Pancreas (tissue), 10 donors: ENCODE data around the gene MARS1. TPM values are rescaled to one million over a fixed set of nuclear protein-coding genes. Genes with fewer than 3 reads are reported as not detected.

ENCODE experiments used
- ATAC-seq, 4 donors: fragments of 200-7000 bp; cut with Tn5 transposase; one replicate each; pipeline versions ENCODE4 v1.8.0 to v1.9.1; 2020; ENCODE audit warnings: mild to moderate bottlenecking in 4 of 4, moderate library complexity in 4 of 4
- DNase-seq, 6 donors: peaks; one replicate each; pipeline ENCODE4 v3.0.0-alpha.2; 2020
- FAIRE-seq: peaks from 2 replicates; lab custom pipeline; 2012; peaks lifted over from hg19 to GRCh38; lab: Jason Lieb, UNC
- H3K27ac ChIP-seq, 4 donors: fragments of 200-600 bp; sonication (generic); 1 replicate in 3 of 4; 2 replicates in 1 of 4; pipeline versions ENCODE4 v1.5.0 to v1.8.0; 2020
- H3K27me3 ChIP-seq, 4 donors: fragments of 200-600 bp; one replicate each; pipeline ENCODE4 v1.8.0; 2021
- H3K36me3 ChIP-seq, 3 donors: fragments of 200-600 bp; sonication (generic) in 1 of 3; one replicate each; pipeline versions ENCODE4 v1.5.0 to v1.8.0; 2020 to 2021
- H3K4me1 ChIP-seq, 3 donors: fragments of 200-600 bp; one replicate each; pipeline ENCODE4 v1.8.0; 2021
- H3K4me3 ChIP-seq, 4 donors: fragments of 200-600 bp; sonication (generic) in 2 of 4; one replicate each; pipeline versions ENCODE4 v1.5.0 to v1.8.0; 2020 to 2021
- H3K9me3 ChIP-seq, 4 donors: fragments of 200-600 bp; one replicate each; pipeline ENCODE4 v1.8.0; 2021
- WGBS, 2 donors: extraction: QIAGEN DNeasy Blood & Tissue Kit; methylation state at CpG; one replicate each; pipeline ENCODE4 v1.1.7; 2013; 5-methylcytosine and 5-hydroxymethylcytosine counted together
- intact Hi-C, 3 donors: fragments of 100-400 bp; cut with DNase I; formaldehyde crosslinking; loops; one replicate each; pipeline versions ENCODE4 v1.11.1 to v1.14.2; 2022
- polyA plus RNA-seq, 2 donors: library from polyadenylated mRNA; stranded (reverse); fragments of 200-250 nt; gene quantifications; one replicate each; pipeline ENCODE4 v1.2.3, GENCODE V29; 2013
- total RNA-seq, 6 donors: library from RNA; stranded (reverse); fragmentation: NEBNext Ultra II Directional in 4 of 6; extraction: Animal tissue kit (Norgen Biotek cat#: 25700) in 4 of 6; gene quantifications; one replicate each; pipeline versions ENCODE4 v1.2.1 to v1.2.4, GENCODE V29; 2021 to 2023
- TF ChIP-seq, protein P1 (sequence below), 4 donors: fragments of 200-600 bp; sonication (generic) in 3 of 4; IDR thresholded peaks; one replicate each; pipeline versions ENCODE4 v1.5.0 to v1.8.0; 2021; ENCODE audit warnings: antibody characterized with exemption in 4 of 4
- donor health status: healthy with polysubstance abuse.
- donor health status: DM: no; HTN: no; CAD: no; lungs with moderate emphysema.
- donor health status: DM: no; HTN: no; CAD: no.
- donor health status: control.
- donor health status: control.
- donor health status: Bipolar disorder and iron deficiency.
- donor health status: DM: yes; HTN: yes; CAD: no.
- donor health status: DM: no; HTN: no; CAD: no.
- donor health status: DM: no; HTN: no; CAD: no.
- donor health status: DM: yes; HTN: yes; CAD: no.

MARS1 gene
- total and polyA plus RNA-seq, 8 donors, result 33.4 to 210 (median 88.8) TPM

DNA sequence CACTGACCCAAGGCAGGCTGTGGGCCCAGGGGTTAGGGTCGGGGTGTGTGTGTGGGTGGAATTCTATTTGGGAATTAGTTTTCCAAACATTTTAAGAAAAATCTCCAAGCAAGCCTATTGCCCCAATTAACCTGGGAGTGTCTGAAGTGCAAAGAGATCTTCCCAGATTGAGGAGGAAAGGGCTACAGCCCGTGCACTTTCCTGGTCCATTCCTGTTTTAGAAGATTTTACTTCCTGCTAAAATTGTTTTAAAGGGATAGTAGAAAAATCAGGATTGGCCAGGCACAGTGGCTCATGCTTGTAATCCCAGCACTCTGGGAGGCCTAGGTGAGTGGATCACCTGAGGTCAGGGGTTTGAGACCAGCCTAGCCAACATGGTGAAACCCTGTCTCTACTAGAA is 53.8 kb downstream of the MARS1 start:
- no peaks in the 10 kb centered on the region for H3K9me3 ChIP-seq
- TF ChIP-seq, protein P1, sequence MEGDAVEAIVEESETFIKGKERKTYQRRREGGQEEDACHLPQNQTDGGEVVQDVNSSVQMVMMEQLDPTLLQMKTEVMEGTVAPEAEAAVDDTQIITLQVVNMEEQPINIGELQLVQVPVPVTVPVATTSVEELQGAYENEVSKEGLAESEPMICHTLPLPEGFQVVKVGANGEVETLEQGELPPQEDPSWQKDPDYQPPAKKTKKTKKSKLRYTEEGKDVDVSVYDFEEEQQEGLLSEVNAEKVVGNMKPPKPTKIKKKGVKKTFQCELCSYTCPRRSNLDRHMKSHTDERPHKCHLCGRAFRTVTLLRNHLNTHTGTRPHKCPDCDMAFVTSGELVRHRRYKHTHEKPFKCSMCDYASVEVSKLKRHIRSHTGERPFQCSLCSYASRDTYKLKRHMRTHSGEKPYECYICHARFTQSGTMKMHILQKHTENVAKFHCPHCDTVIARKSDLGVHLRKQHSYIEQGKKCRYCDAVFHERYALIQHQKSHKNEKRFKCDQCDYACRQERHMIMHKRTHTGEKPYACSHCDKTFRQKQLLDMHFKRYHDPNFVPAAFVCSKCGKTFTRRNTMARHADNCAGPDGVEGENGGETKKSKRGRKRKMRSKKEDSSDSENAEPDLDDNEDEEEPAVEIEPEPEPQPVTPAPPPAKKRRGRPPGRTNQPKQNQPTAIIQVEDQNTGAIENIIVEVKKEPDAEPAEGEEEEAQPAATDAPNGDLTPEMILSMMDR (IDR thresholded peaks at IDR 0.05), result no peak
- ATAC-seq, result no peak
- no peak for FAIRE-seq
- peaks cover 0 to 16% (median 3%) of the 10 kb centered on the region in 3 donors for H3K36me3 ChIP-seq
- peaks cover 0 to 12% (median 5%) of the 10 kb centered on the region in 3 donors for H3K4me1 ChIP-seq
- H3K4me3 ChIP-seq, result no peak overlapping the region
- WGBS, 2 donors, result 86 to 87% methylated on average over 2 of the region's 2 CpGs
- H3K27me3 ChIP-seq, result no peaks in the 10 kb centered on the region
- intact Hi-C loops, result no loop called here
- H3K27ac ChIP-seq, result no peak overlapping the region
- no peak for DNase-seq

DNA sequence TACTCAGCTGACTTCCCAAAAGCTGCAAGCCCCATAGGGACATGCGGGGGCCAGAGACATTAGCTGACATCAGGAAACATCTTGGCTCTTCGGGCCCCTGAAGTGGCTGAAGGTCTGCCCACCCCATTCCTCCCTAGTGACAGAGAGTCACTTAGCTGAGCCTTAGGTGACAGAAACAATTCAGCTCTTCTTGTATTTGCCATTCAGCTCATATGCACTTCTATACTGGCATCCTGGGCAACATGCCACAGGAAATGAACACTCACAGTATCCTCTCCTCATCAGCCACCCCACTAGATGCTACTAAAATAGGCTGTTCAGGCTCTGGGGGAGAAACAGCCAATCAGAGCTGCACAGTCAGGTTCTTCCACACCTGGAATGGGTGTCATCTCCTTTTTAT is 55.7 kb downstream of the MARS1 start:
- Histone ChIP-seq H3K27ac (no peak overlapping the region), H3K9me3 (no peaks in the 10 kb centered on the region), H3K4me3 (no peak overlapping the region), H3K4me1 (peaks cover 0 to 12% (median 5%) of the 10 kb centered on the region in 3 donors), H3K36me3 (peaks cover 0 to 6% (median 3%) of the 10 kb centered on the region in 3 donors), H3K27me3 (no peaks in the 10 kb centered on the region)
- DNase-seq (no peak), ATAC-seq (no peak), FAIRE-seq (no peak)
- WGBS, 2 donors, result 81 to 86% methylated on average over 2 of the region's 2 CpGs
- TF ChIP-seq, protein P1 (IDR thresholded peaks at IDR 0.05), result no peak
- intact Hi-C loops, result no loop called here

DNA sequence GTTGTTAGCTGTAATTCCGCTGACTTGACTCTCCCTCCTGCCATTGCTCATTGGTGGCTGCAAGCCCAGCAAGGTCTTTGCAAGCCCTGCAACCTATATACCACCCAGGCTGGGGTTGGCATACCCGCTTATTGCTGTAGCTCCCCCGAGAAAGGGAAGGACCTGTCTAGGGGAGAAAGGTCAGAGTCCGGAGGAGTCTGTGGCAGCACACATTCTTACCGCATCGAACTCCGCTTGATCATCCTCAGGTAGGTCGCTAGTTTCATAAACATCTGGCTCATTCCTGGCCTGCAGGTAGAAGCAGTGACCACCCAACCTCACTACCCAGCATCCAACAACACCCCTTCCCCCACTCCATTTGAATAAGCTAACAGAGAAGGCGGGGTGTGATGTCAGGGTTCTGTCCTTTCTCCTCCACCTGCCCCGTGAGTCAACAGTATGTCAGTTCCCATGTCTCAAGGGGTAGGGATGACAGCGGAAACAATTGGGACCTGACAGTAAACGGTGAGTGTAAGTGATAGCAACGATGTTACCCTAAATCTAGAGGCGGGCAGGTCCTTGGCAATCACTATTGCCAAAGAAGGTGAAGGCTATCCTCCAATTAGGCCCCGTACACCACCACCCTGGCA is 58.1 kb downstream of the MARS1 start:
- intact Hi-C loops, result no loop called here
- 38 to 39% methylated on average over 15 of the region's 15 CpGs for WGBS, 2 donors
- TF ChIP-seq, protein P1 (IDR thresholded peaks at IDR 0.05), result no peak
- peak overlapping the region; percentile 85 to 98 (median 95) for H3K4me3 ChIP-seq
- DNase-seq, result peak in 2 of 6 donors; percentile 18 to 32
- H3K36me3 ChIP-seq, result peaks cover 0 to 5% (median 0%) of the 10 kb centered on the region in 3 donors
- no peak for FAIRE-seq
- H3K27ac ChIP-seq, result peak overlapping the region; percentile 57 to 78 (median 76)
- H3K4me1 ChIP-seq, result peaks cover 0 to 12% (median 5%) of the 10 kb centered on the region in 3 donors
- H3K9me3 ChIP-seq, result no peaks in the 10 kb centered on the region
- H3K27me3 ChIP-seq, result no peaks in the 10 kb centered on the region
- peak; percentile 20 to 42 (median 32) for ATAC-seq

DNA sequence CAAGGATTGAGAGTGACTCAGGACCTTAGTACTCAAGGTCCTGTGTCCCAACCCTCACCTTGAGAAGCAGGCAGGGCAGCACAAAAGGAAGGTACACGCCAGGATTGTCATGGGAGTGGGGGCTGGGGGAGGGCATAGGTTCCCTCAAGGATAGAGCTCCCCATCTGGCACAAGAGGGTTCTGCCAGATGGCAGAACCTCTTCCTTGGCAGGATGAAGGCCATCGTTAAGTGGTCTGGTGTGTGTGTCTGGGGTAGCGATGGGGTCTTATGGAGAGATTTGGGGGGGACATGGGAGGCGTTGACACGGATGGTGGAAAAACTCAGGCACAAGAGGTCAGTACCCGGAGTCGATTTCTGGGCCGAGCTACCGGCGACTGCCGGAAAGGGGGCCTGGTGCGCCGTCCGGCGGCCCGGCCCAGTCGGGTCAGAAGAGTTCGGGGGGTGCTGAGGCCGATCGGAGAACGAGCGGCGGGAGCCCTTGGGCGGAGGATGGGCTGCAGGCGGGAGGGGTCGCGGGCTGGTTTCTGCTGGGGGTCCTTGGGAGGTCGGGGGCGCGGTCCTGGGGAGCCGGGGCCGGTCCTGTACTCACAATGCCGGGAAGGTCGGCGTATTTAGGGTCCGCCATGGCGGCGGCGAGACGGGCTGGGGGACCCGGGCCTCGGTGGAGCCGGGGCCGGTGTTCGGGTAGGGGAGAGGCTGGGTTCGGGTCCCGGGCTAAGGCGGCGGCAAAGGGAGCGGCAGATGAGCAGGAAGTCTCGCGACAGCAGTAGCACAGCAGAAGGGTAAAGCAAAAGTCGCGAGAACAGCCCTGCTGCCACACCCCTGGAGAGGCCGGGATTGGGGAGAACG is 58.8 kb downstream of the MARS1 start, which contains the start of gene DCTN2:
Gene DCTN2 (minus strand): TSS at position 755 of the 850 bp plus-strand sequence. CDS start 129 bp downstream, at position 626.
- no peak for FAIRE-seq

More for the DNA sequence above, 58.8 kb downstream of the MARS1 start, which contains the start of gene DCTN2:
- peak within 1 kb of the TSS; percentile 57 to 78 (median 76) for H3K27ac ChIP-seq
- DNase-seq (peak; percentile 86 to 98 (median 96)), ATAC-seq (peak; percentile 96 to 98 (median 96))
- H3K27me3 ChIP-seq, result no peaks in the 10 kb centered on the region
- H3K4me1 ChIP-seq, result peaks cover 0 to 12% (median 5%) of the 10 kb centered on the region in 3 donors
- H3K9me3 ChIP-seq, result no peaks in the 10 kb centered on the region
- 0 to 1% methylated on average over 48 to 56 of the region's 56 CpGs for WGBS, 2 donors
- H3K4me3 ChIP-seq, result peak within 1 kb of the TSS; percentile 85 to 98 (median 95)
- TF ChIP-seq, protein P1 (IDR thresholded peaks at IDR 0.05), result no peak
- intact Hi-C loops, result no loop called here
- H3K36me3 ChIP-seq, result peaks cover 0 to 3% (median 0%) of the 10 kb centered on the region in 3 donors
